Epithelial cell of proximal tubule (primary cell): ENCODE results near the gene ECT2. TPM values are rescaled to one million over a fixed set of nuclear protein-coding genes. Genes with fewer than 3 reads are reported as not detected.
A peak's percentile ranks its signal among the peaks of the same experiment; 100 is the strongest.

Source experiments
- DNase-seq: peaks from one replicate; pipeline ENCODE4 v3.0.0-alpha.2; 2011; ENCODE audit warnings: low read depth
- H3K4me3 ChIP-seq: 2 replicates; pipeline ENCODE4 v1.5.1; 2011; ENCODE audit warnings: low read depth, mild to moderate bottlenecking, low read length
- CTCF ChIP-seq: conservative IDR thresholded peaks from 2 replicates; pipeline ENCODE4 v1.5.1; 2012; ENCODE audit warnings: low read depth, mild to moderate bottlenecking, low read length
- total RNA-seq: library from RNA; depleted of rRNA; stranded (reverse); fragments of >200 nt; gene quantifications from 2 replicates; pipeline ENCODE4 v1.2.3, GENCODE V29; 2015

ECT2 gene
- total RNA-seq, 1 donor from 2014 or later: 98.8 TPM

GRCh38 chr3:172707030-172707429 lies 43.5 kb upstream of the ECT2 start:
- no peak for DNase-seq
- TF ChIP-seq CTCF: no peak
- no peak overlapping the region for H3K4me3 ChIP-seq

GRCh38 chr3:172707967-172708366 lies 42.6 kb upstream of the ECT2 start:
- no peak for DNase-seq
- no peak for TF ChIP-seq CTCF
- H3K4me3 ChIP-seq: peak overlapping the region; percentile 3

- DNase-seq: no peak
- peak overlapping the region; percentile 87 for H3K4me3 ChIP-seq
- TF ChIP-seq CTCF: no peak
These were observed 41.4 kb upstream of the ECT2 start for GRCh38 chr3:172708921-172709773.

- TF ChIP-seq CTCF: no peak
- peak overlapping the region; percentile 87 for H3K4me3 ChIP-seq
- DNase-seq: no peak
These were observed 40.5 kb upstream of the ECT2 start for GRCh38 chr3:172709774-172710663.

- DNase-seq: peak; percentile 95
- peak; percentile 85 for TF ChIP-seq CTCF
These were observed 39.7 kb upstream of the ECT2 start, which contains the start of gene NCEH1 for GRCh38 chr3:172710664-172711453. TSS of gene NCEH1 (minus strand) at chr3:172711067. CDS start at chr3:172710984, 83 bp downstream.

GRCh38 chr3:172711454-172711795 lies 39.1 kb upstream of the ECT2 start:
- DNase-seq: no peak
- peak overlapping the region; percentile 87 for H3K4me3 ChIP-seq
- TF ChIP-seq CTCF: no peak

More at GRCh38 chr3:172710664-172711453, 39.7 kb upstream of the ECT2 start, which contains the start of gene NCEH1:
- peak within 1 kb of the TSS; percentile 87 for H3K4me3 ChIP-seq
